ENCODE data around the gene CLIC6.

The CLIC6 gene

GRCh38 chr21:34730194-34730593, 61.4 kb downstream of the CLIC6 start:
- no peak overlapping the region for H3K4me3 ChIP-seq (ENCODE audit: control insufficient read depth, low read depth, low read length)
- DNase-seq (ENCODE audit: low read depth), result no peak
- no peak for TF ChIP-seq CTCF (conservative IDR thresholded peaks at IDR 0.05; ENCODE audit: control insufficient read depth, insufficient read depth, low read depth, low read length)

- H3K4me3 ChIP-seq (ENCODE audit: control insufficient read depth, low read depth, low read length), result no peak overlapping the region
- no peak for DNase-seq (ENCODE audit: low read depth)
- no peak for TF ChIP-seq CTCF (conservative IDR thresholded peaks at IDR 0.05; ENCODE audit: control insufficient read depth, insufficient read depth, low read depth, low read length)
These were observed 62.1 kb downstream of the CLIC6 start for GRCh38 chr21:34730756-34731445.

- H3K4me3 ChIP-seq (ENCODE audit: control insufficient read depth, low read depth, low read length), result no peak overlapping the region
- no peak for TF ChIP-seq CTCF (conservative IDR thresholded peaks at IDR 0.05; ENCODE audit: control insufficient read depth, insufficient read depth, low read depth, low read length)
- DNase-seq (ENCODE audit: low read depth), result peak; percentile 31
These were observed 63.6 kb downstream of the CLIC6 start for GRCh38 chr21:34732388-34732821.

DNA sequence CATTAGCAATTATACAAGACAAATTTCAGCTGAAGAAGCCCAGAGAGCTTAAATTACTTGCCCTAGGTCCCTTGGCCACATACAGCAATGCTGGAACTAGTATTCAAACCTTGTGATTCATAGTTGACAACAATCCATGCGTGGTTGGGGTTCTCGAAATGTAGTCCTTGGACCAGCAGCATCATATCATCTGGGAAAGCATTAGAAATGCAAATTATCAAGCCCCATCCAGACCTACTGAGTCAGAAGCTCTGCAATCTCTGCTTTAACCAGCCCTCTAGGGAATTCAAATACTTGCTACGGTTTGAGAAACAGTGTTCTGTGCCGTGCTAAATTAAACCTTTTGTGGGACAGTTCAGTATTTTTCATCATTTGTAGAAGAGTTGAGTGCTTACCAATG, 65.1 kb downstream of the CLIC6 start:
- DNase-seq (ENCODE audit: low read depth), result peak; percentile 57
- no peak for TF ChIP-seq CTCF (conservative IDR thresholded peaks at IDR 0.05; ENCODE audit: control insufficient read depth, insufficient read depth, low read depth, low read length)
- no peak overlapping the region for H3K4me3 ChIP-seq (ENCODE audit: control insufficient read depth, low read depth, low read length)

DNA sequence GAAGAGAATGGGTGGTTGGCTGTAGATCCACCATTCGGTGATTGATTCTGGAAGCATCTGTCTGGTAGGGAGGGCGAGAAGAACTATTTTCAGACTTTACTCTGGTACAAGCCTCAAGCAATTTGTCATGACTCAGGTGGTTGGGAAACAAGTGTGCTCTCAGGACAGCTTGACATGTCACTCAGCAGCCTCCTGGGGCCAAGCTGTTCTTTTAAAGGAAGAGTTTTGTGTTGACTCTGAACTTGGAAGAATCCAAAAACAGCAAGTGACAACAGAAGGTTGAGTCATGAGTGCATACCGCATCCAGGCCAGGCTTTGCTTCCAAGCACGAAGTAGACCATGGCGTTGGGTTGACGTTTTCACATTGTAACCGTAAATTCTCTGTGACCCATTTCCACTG, 65.9 kb downstream of the CLIC6 start:
- DNase-seq (ENCODE audit: low read depth), result peak; percentile 28
- no peak overlapping the region for H3K4me3 ChIP-seq (ENCODE audit: control insufficient read depth, low read depth, low read length)
- no peak for TF ChIP-seq CTCF (conservative IDR thresholded peaks at IDR 0.05; ENCODE audit: control insufficient read depth, insufficient read depth, low read depth, low read length)

- no peak for TF ChIP-seq CTCF (conservative IDR thresholded peaks at IDR 0.05; ENCODE audit: control insufficient read depth, insufficient read depth, low read depth, low read length)
These were observed 67.5 kb downstream of the CLIC6 start for GRCh38 chr21:34736116-34736874.

More at GRCh38 chr21:34736116-34736874, 67.5 kb downstream of the CLIC6 start:
- DNase-seq (ENCODE audit: low read depth), result peak; percentile 30
- H3K4me3 ChIP-seq (ENCODE audit: control insufficient read depth, low read depth, low read length), result no peak overlapping the region
